NCI-H1105 treated with DMSO at 0.1 percent for 48 hours (cell line): ENCODE measurements around the gene FGGY.
"Not testable (repeated sequence)": the region's sequence is repeated elsewhere in the genome, so short reads cannot be mapped to it uniquely, and the experiment has no call there.

Source experiments
- DNase-seq: peaks from one replicate; lab custom pipeline; 2025; lab: John Stamatoyannopoulos, UW

FGGY gene

DNA sequence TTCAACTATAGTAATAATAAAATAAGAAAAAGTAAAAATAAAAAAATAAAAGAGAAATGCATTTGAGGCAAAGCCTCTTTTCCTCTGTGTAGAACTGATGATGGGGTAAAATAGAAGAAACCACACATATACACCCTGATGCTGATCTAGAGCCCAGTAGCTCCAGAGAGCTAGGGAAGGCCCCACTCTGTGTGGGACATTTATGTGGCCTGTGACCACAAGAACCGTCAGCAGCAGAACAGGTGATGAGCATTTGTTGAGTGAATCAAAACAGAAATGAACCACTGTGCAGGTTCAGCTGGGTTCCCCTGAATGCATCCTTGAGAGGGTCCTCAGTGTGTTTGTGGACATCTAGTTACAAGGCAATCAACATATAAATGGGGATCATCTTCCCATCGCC, 296.0 kb downstream of the FGGY start:
- DNase-seq, result no peak

DNA sequence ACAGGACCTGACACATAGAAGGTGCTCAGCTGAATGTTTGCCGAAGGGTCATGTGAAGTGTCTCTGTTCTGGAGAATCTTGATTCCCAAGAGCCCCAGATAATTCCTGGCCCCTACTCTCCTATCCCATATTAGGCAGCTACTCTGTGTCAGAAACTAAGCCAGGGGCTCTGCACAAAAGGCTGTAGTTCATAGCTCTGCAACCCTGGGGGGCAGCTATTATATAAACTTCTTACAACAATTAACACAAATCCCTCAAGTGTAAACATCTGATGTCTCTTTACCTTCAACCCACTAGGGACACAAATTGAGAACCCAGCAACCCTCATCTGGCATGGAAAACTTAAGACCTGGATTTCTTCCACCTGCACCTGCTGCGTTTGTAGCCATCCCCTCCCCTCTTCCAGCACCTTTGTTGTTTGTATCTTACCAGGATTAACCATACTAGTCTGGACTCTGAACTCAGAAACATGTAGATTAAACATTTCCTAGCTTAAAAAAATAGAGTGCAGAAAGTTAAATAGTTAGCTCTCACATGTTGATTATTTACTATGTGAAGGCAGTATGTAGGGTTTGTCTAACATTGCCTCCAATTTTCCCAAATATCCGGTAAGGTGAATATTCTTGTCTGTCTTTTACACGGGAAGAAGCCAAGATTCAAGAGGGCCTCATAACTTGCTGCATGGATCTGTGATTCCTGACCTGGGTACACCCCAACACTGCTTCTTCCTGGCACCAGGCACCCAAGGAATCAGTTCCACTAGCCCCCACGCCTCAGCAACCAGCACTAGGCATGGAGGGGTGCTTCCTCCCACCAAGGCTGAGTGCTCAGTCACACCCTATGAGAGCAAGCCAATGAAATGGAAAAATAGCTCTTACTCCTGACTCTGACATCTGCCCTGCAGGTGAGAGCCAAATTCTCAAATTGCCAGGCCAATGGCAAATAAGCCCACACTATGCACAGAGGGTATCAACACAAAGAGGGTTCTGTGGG, 297.2 kb downstream of the FGGY start:
- DNase-seq, result no peak

DNA sequence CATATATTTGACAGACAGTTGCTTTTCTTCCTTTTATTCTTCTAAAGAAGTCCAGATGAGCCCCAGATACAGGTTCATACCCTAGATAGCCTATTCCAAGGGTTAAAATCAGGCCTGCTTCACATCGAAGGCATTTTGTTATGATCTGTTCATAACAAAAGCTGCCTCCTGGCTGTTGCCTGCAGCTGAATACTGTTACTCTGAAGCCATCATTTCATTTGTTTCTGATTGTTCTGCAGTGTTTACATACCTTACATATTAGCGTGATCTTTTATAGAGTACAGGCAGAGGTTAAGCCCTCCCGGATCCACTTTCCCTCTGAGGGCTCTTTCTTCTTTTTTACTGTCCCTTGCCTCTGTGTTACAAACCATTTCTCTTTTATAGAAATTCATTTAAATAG, 298.9 kb downstream of the FGGY start:
- no peak for DNase-seq

DNA sequence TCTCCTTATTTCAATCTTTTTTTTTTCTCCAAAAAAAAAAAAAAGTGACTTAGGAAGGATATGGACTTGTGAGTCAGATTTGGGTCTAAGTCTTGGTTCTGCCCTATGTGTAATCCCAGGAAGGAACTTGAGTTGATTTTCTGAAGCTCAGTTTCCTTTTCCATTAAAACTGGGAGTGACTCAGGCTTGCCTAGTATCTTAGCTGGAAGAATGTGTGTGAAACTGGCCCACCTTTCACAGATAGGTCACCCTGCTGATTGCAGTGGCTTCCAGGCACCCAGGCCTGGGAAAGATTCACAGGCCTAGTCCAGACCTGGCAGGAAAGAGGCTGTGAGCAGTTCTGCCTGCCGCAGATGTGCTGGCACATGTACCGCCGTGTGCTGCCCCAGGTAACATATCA, 299.5 kb downstream of the FGGY start:
- no peak for DNase-seq

DNA sequence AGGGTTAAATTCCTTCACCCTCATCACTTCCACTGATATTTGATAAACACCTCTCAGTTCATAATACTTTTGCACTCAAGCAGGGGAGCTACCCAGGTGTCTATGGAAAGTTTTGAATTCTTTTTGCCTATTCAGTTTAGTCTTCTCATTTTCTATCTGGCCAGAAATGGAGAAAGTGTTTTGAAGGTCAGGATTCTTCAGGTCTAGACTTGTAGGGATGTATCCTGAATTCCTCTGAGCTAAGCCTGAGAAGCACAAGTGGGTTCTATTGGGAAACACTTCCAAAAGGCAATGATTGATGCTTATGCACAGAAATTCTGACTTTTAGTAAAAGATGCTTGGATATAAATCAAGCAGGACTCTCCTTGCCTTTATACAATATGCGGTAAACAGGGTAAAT, 300.1 kb downstream of the FGGY start:
- no peak for DNase-seq

DNA sequence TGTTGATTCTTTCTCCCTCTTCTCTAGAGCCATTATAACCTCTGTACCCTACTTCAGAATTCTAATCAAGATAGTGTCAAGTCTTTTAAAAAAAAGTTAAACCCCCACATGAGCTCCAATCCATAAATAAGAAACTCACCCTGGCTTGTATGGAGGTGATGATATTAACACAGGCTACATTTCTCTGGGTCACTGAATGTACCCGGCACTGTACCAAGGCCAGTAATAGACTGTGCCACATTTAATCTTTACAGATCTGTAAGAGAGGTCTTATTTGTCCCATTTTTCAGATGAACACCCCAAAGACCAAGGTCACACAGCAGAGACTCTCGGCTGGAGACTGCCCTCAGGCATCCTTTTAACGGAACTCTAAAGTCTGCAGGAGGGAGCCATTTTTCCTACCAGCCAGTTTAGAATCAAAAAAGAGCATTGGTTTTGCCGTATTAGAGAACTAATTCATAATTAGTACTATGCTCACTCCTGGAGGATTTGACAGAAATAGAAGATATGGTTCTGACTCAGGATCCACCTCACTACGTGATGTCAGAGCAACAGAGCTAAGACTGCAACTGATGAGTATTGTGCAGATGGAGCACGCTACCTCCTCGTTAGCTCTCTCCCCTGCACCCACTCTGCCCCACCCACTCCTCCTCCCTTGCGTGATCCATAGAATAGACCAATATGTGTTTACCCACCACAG, 300.7 kb downstream of the FGGY start:
- DNase-seq, result no peak

DNA sequence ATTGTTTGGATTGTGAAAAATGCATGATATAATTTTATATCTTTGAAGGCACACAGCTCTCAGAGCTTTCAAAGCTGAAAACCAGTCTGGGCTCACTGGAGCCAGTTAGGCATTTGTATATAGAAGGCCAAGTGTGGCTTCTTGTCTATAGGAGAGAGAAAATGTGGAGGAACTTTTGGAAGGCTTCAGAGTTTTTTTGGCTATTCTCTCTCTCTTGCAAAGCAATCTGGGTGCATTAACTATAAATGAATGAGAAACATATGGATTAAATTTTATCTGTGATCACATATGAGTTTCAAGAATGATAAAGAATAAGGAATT, 301.2 kb downstream of the FGGY start:
- no peak for DNase-seq

DNA sequence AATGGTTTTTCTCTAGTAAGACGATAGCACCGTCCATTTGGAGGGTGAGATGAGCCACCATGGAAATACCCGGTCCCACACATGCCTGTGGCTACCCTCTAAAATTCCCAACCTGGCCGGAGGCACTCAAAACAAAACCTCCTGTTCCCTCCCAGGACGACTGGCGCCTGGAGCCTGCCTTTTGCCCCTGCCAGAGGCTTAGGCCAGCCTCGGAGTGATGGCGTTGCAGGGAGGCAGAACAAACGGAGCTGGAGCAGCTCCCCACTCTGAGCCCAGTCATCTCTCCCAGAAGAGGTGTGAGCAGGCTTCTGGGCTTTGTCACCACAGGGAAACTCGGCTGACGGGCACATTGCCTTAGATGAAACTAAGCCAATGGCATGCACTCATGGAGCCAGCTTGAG, 304.1 kb downstream of the FGGY start:
- no peak for DNase-seq

DNA sequence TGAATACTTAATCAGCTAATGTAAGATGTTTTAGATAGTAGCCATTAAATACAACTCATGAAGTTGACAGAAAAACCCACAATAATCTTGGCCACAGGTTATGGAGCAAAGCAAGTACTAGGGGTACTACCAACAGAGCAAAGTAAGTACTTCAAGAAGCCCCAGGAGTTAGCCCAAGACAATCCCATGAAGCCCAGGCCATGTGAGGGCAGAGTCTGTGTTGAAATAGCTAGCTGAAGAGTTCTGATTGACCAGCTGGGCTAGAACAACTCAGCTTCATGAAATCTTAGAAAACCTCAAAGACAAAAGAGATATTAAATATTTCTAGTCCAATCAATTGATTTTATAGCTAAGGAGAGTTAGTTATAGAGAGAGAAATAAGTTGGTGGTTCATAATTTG, 304.9 kb downstream of the FGGY start:
- no peak for DNase-seq

DNA sequence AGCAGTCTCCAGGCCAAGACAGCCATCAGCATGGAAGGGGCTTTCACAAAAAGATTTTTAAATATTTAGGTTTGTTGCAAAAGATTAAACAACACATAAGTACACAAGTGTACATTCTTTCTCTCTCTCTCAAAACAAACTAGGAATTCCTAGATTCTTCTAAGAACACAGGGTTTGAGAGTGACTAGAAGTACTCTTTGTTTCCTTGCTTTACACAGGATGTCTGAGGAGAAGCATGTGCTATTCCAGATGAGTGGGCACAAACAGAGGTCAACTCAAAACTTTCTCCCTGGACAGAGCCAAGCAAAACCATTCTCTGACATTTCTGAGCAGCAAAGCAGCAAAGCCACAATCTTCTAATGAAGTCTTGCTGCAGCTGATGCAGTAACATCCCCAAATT, 307.3 kb downstream of the FGGY start:
- DNase-seq, result no peak

DNA sequence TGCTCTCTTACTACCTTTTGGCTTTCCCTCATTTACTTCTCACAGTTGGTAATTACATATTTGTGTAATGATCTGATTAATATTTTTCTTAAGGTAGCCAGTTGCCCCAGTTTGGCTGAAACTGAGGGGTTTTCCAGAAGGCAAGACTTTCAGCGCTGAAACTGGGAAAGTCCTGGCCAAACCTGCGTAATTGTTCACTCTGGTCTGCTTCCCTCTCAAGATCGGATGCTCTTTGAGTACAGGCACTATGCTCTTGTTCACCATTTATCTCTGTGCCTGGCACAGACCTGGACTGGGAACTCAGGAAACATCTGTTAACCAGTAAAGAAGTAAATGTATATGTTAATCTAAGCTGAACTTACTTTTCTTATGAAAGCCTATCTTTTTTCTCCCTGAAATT, 308.3 kb downstream of the FGGY start:
- no peak for DNase-seq

DNA sequence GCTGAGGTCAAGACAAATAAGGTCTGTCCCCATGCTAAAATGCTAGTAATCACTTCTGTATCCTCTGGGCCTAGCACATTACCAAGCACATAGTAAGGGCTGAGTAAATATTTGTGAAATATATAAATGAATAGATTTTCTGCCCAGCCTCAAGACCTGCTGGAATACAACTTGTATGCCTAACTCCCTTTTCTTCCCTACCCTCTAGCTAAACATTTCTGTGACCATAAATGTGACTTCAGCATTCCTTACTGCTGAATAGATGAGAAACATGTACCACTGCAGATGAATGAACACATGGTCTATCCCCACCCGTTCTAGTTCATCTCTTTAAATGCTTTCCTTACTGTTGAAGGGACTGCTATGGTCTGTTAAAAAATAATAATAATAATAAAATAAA, 308.9 kb downstream of the FGGY start:
- no peak for DNase-seq

DNA sequence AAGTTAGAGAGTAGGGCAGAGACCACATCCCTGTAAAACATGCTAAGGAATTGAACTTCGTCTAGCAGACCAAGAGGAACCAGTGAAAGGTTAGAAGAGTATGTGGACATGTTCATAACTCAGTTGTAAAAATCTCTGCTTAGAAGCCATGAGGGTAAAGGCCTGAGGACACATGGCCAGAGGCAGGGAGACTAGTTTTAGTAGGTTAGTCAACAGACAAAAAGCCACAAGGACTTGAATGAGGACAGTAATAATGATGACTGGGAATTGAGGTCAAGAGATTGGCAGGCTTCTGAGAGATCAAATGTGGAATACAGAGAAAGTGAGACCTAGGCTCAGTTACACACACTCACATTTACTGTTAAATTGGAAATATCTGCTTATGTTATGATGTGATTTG, 312.4 kb downstream of the FGGY start:
- DNase-seq, result no peak

DNA sequence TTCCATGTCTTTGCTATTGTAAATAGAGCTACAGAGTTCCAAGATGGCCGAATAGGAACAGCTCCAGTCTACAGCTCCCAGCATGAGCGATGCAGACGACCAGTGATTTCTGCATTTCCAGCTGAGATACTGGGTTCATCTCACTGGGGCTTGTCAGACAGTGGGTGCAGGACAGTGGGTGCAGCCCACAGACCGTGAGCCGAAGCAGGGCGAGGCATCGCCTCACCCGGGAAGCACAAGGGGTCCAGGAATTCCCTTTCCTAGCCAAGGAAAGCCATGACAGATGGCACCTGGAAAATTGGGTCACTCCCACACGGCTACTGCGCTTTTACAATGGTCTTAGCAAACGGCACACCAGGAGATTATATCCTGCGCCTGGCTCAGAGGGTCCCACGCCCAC, 313.6 kb downstream of the FGGY start:
- DNase-seq, result not testable (repeated sequence)

DNA sequence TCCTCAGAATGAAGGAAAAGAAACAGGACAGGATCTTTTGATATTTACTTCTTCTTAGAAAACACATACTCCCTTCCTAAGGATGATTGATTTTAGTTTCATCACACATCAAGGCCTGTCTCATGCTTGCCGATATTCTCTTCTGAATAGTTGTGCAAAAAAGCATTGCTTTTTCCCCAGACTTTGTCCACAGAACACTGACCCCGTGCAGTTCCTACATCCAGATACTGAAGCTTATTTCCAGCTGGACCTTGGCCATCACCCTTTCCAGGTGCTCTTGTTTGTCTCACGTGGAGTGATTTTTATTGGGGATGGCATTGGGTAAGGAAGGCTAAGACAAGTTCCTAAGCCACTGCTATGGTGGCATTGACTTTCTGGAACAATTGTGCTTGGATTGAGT, 320.5 kb downstream of the FGGY start:
- DNase-seq, result no peak

DNA sequence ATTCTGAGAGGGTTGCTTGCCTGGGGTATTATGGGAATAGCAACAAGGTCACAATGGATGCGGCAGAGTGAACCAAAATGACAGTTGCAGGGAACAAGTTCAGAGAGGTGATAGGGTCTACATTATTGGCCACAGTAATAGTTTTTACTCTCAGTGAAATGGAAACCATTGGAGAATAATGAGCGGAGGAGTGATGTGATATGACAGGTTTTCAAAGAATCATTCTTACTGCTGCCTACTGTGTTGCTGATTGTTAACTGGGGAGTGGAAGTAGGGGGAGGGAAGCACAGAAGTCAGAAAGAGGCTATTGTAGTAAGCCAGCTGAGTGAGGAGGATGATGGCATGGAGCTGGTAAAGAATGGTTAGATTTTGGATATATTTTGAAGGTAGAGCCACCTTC, 322.7 kb downstream of the FGGY start:
- DNase-seq, result no peak

DNA sequence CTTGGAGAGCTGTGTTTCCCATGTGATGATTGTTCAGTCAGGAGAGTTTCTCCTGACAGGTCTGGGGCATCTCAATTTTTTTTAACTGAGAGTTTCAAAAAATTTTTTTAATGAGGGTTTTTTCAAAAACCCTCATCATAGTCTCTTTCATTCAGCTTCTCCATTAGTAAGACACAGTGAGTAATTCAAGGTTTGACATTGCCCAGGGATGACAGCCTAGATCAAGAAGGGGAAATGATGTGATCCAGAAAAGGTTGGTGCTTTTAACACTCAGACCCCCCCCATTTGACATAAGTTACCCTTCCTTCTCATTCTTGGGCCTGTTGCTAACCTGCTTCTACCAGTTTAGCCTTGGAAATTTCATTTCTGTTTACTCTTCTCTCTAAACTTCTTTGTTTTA, 328.5 kb downstream of the FGGY start:
- DNase-seq, result no peak

DNA sequence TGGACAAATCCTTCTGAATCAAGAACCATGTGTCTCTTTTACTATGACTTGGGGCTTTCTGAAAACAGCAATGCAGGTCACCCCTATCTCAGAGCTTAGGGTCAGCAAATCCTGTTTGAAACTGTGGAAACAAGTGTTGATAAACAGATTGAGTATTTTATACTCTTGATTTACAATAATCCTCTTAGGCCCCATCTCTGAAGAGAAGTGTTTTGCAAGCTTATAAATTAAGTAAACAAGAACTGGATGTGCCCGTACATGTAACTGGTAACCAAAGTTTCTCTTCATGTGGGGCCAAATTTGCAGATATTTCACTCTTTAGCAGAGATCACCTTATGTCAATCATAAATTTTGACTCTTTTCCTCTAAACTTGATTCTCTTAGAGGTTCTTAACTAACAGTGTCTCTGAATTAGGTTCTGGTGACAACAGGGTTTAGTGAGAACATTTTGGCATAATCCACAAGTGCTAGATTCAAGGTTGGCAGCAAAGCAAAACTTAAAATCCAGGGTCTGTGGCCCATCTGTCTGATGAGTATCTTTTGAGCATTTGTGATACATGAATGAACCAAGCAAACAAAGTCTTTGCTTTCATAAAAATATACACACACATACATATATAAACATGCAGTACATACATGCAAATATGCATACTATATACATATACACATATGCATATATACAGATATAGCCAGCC, 334.8 kb downstream of the FGGY start:
- DNase-seq, result no peak

DNA sequence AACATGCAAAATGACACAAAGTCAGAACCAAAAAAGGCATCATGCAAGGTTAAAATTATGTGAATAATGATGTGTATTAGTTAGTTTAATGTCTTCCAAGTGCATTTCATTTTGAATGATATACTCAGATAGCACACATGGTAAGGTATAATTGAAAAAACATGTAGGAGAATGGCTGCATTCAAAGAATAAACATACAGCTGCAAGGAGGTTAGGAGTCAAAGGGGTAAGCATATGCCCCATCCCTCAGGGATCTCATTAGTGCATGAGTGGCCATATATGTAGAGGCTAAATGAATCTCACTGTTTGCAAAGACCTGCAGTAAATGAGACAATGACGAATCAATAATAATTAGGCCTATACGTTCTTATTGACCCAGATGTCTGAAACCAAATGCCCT, 338.2 kb downstream of the FGGY start:
- DNase-seq, result no peak

DNA sequence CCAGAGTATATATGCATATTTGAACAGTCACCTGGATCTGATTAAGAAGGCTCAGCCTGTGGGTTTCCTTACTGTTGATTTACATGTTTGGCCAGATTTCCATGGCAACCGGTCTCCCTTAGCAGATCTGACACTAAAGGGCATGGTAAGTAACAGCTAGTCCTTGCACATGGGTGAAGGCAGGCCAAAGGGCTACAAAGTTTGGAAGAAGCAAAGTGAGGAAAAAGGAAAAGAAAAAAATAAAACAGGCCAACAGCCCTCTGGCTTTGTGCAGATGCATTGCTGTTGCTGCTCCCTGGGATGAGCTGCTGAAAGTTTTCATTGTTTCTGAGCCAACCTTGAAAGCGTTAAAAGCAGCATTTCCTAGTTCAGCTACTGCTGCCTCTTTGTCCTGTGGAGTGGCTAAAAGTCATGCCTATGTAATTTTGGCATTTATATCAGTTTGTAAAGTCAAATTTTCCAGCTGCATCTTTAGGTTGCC, 341.4 kb downstream of the FGGY start:
- DNase-seq, result no peak

DNA sequence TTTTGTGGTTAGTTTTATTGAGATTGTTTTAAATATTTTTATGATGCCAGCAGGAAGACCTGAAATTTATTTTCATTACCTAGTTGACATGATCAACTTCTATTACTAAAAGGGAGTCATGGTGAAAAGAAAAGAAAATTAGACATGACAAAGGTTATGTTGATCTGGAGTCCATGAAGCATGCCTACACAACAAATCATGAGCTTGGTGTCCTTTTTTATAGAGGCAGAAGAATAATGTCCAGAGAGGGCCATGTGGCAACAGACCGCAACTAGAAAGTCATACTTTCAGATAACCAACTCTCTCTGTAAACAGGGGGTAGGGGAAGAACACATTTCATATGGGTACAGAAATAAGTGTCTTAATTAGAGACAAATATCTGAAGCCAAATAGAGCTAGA, 342.4 kb downstream of the FGGY start:
- no peak for DNase-seq

DNA sequence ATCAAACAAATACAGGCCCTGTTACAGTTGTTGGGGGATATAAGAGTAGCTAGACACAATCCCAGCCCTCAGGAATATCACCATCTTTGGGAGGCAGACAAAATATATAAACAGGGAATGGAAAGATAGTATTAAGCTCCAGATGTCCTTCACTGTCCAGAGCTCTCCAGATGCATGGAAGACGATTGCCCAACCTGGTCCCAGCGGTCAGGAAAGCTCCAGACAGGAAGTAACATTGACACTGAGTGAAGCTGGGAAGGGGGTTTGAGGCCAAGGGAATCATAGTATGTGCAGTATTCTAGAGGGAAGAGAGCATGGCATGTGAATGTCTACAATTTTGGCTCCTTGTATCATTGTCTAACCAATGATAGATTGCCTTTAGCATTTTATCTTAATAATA, 344.0 kb downstream of the FGGY start:
- DNase-seq, result no peak

DNA sequence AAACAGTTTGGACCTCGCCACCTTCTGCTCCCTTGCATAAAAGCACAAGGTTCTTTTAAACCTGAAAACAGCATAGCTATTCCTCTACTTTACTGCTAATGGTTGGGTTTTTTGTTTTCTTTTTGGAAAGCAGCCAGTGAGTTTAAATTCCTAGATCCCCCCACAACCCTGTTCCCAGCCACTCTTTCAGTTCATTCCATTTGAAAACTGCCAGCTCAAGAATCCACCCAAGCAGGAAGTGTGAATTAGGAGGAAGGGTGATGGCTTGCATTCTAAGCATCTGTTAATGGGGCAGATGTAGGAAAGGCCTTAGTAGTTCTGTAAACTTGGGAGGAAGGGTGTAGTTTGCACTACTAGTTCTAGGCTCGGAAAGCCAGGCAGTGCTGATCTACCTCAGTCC, 344.9 kb downstream of the FGGY start:
- no peak for DNase-seq
